MM.1S (cell line): ENCODE measurements around the gene PPP1R14C.

Experiments
- DNase-seq: peaks from one replicate; pipeline ENCODE4 v3.0.0-alpha.2; 2015
- H2AFZ ChIP-seq: fragments of 300-600 bp; sonication (generic); 2 replicates; pipeline ENCODE4 v1.6.0; 2016; ENCODE audit warnings: antibody characterized with exemption, low read length
- H3F3A ChIP-seq: fragments of 300-600 bp; sonication (generic); 2 replicates; pipeline ENCODE4 v1.6.1; 2016; ENCODE audit warnings: mild to moderate bottlenecking, antibody characterized with exemption, low read length, moderate library complexity, mixed read lengths; ENCODE audit not compliant: insufficient read depth
- H3K27ac ChIP-seq: fragments of 300-600 bp; sonication (generic); 2 replicates; pipeline ENCODE4 v1.5.1; 2016; ENCODE audit warnings: mild to moderate bottlenecking, low read length
- H3K27me3 ChIP-seq: fragments of 300-600 bp; sonication (generic); replicated peaks from 2 replicates; pipeline ENCODE4 v1.6.0; 2016; ENCODE audit warnings: low read length; ENCODE audit not compliant: insufficient read depth
- H3K36me3 ChIP-seq: fragments of 300-600 bp; sonication (generic); replicated peaks from 2 replicates; pipeline ENCODE4 v1.6.1; 2016; ENCODE audit warnings: mild to moderate bottlenecking, low read length, mixed read lengths; ENCODE audit not compliant: insufficient read depth
- H3K4me1 ChIP-seq: fragments of 300-600 bp; sonication (generic); 2 replicates; pipeline ENCODE4 v1.6.1; 2016; ENCODE audit warnings: low read length, mixed read lengths
- H3K4me2 ChIP-seq: fragments of 300-600 bp; sonication (generic); 2 replicates; pipeline ENCODE4 v1.6.0; 2016; ENCODE audit warnings: low read depth, low read length
- H3K4me3 ChIP-seq: fragments of 300-600 bp; sonication (generic); 2 replicates; pipeline ENCODE4 v1.5.1; 2016; ENCODE audit warnings: low read length, mixed read lengths
- H3K79me2 ChIP-seq: fragments of 300-600 bp; sonication (generic); 2 replicates; pipeline ENCODE4 v1.6.1; 2016; ENCODE audit warnings: mixed run types, low read length, mixed read lengths
- H3K9ac ChIP-seq: fragments of 300-600 bp; sonication (generic); 2 replicates; pipeline ENCODE4 v1.6.1; 2016; ENCODE audit warnings: low read length, mixed read lengths
- H3K9me2 ChIP-seq: fragments of 300-600 bp; sonication (generic); replicated peaks from 2 replicates; pipeline ENCODE4 v1.6.1; 2016; ENCODE audit warnings: mild to moderate bottlenecking, low read length, mixed read lengths; ENCODE audit not compliant: insufficient read depth
- H3K9me3 ChIP-seq: fragments of 300-600 bp; sonication (generic); replicated peaks from 2 replicates; pipeline ENCODE4 v1.6.1; 2016; ENCODE audit warnings: mild to moderate bottlenecking, low read length, mixed read lengths; ENCODE audit not compliant: insufficient read depth
- H4K20me1 ChIP-seq: fragments of 300-600 bp; sonication (generic); 2 replicates; pipeline ENCODE4 v1.6.1; 2016; ENCODE audit warnings: mild to moderate bottlenecking, low read length, moderate library complexity, mixed read lengths; ENCODE audit not compliant: insufficient read depth
- CTCF ChIP-seq: fragments of 300-600 bp; sonication (generic); IDR thresholded peaks from 2 replicates; pipeline ENCODE4 v1.5.1; 2016; ENCODE audit warnings: antibody characterized with exemption, low read length, mixed read lengths
- EZH2 ChIP-seq: fragments of 300-600 bp; sonication (generic); optimal IDR thresholded peaks from 2 replicates; pipeline ENCODE3; 2017; ENCODE audit warnings: low read depth, mild to moderate bottlenecking, antibody characterized with exemption, low read length, mixed read lengths
- EZH2phosphoT487 ChIP-seq: fragments of 300-600 bp; sonication (generic); IDR thresholded peaks from 2 replicates; pipeline ENCODE4 v1.6.1; 2018; ENCODE audit warnings: antibody characterized with exemption, low read length

The PPP1R14C gene

GRCh38 chr6:150291968-150292710 is 149.3 kb downstream of the PPP1R14C start:
- no peak overlapping the region for H2AFZ ChIP-seq
- H3K9me3 ChIP-seq, result no peaks in the 10 kb centered on the region
- H3K27me3 ChIP-seq, result no peaks in the 10 kb centered on the region
- DNase-seq, result no peak
- TF ChIP-seq EZH2phosphoT487 (no peak), EZH2 (no peak), CTCF (no peak)
- H3K79me2 ChIP-seq, result no peaks in the 10 kb centered on the region
- H3K4me2 ChIP-seq, result no peak overlapping the region
- H3K4me1 ChIP-seq, result no peaks in the 10 kb centered on the region
- H3K36me3 ChIP-seq, result no peaks in the 10 kb centered on the region
- no peak overlapping the region for H3K9ac ChIP-seq
- no peaks in the 10 kb centered on the region for H4K20me1 ChIP-seq
- H3K4me3 ChIP-seq, result no peak overlapping the region
- no peak overlapping the region for H3K27ac ChIP-seq
- H3F3A ChIP-seq, result no peaks in the 10 kb centered on the region
- no peaks in the 10 kb centered on the region for H3K9me2 ChIP-seq

GRCh38 chr6:150293019-150293418 is 150.2 kb downstream of the PPP1R14C start:
- Histone ChIP-seq H3K9me3 (no peaks in the 10 kb centered on the region), H2AFZ (no peak overlapping the region), H3K27me3 (no peaks in the 10 kb centered on the region), H3K27ac (no peak overlapping the region), H3K9me2 (no peaks in the 10 kb centered on the region), H4K20me1 (no peaks in the 10 kb centered on the region), H3K4me2 (no peak overlapping the region), H3K4me1 (no peaks in the 10 kb centered on the region), H3K79me2 (no peaks in the 10 kb centered on the region), H3K9ac (no peak overlapping the region), H3K4me3 (no peak overlapping the region), H3F3A (no peaks in the 10 kb centered on the region), H3K36me3 (no peaks in the 10 kb centered on the region)
- no peak for DNase-seq
- TF ChIP-seq EZH2 (no peak), EZH2phosphoT487 (no peak), CTCF (no peak)

GRCh38 chr6:150293423-150294173 is 150.8 kb downstream of the PPP1R14C start:
- Histone ChIP-seq H2AFZ (no peak overlapping the region), H3K9me3 (no peaks in the 10 kb centered on the region), H3K27ac (no peak overlapping the region)

More at GRCh38 chr6:150293423-150294173, 150.8 kb downstream of the PPP1R14C start:
- TF ChIP-seq EZH2 (no peak), CTCF (no peak), EZH2phosphoT487 (no peak)
- Histone ChIP-seq H3K4me2 (no peak overlapping the region), H3F3A (no peaks in the 10 kb centered on the region), H3K9ac (no peak overlapping the region), H3K9me2 (no peaks in the 10 kb centered on the region), H3K27me3 (no peaks in the 10 kb centered on the region), H3K79me2 (no peaks in the 10 kb centered on the region), H4K20me1 (no peaks in the 10 kb centered on the region), H3K36me3 (no peaks in the 10 kb centered on the region), H3K4me1 (no peaks in the 10 kb centered on the region), H3K4me3 (no peak overlapping the region)
- DNase-seq, result no peak
